HL-60 (cell line): ENCODE measurements around the gene ITGB5.

Experiments
- CTCF ChIP-seq: IDR thresholded peaks from one replicate; pipeline ENCODE4 v1.5.1; 2011; ENCODE audit warnings: low read length, control low read depth, inconsistent platforms; ENCODE audit not compliant: insufficient read depth
- GABPA ChIP-seq: IDR thresholded peaks from 2 replicates; pipeline ENCODE4 v1.6.1; 2012; ENCODE audit warnings: low read depth
- POLR2AphosphoS5 ChIP-seq: IDR thresholded peaks from 2 replicates; pipeline ENCODE4 v1.6.1; 2012; ENCODE audit warnings: low read depth
- REST ChIP-seq: IDR thresholded peaks from 2 replicates; pipeline ENCODE4 v1.6.1; 2012; ENCODE audit warnings: low read depth; ENCODE audit not compliant: insufficient replicate concordance

- TF ChIP-seq CTCF (no peak), REST (no peak), POLR2AphosphoS5 (no peak), GABPA (no peak)
Observed at GRCh38 chr3:124861041-124861440, 26.1 kb downstream of the ITGB5 start.
